Vagina (tissue), 2 donors: Measurements from ENCODE around the gene DISP1. TPM values are rescaled to one million over a fixed set of nuclear protein-coding genes. Genes with fewer than 3 reads are reported as not detected.
A peak's percentile ranks its signal among the peaks of the same experiment; 100 is the strongest.
"Not testable (repeated sequence)": the region's sequence is repeated elsewhere in the genome, so short reads cannot be mapped to it uniquely, and the experiment has no call there.

Source experiments
- DNase-seq, 2 donors: peaks; one replicate each; pipeline ENCODE4 v3.0.0-alpha.2; 2017; ENCODE audit errors: extremely low spot score in 2 of 2
- H3K27ac ChIP-seq: fragments of 200-600 bp; sonication (generic); one replicate; pipeline ENCODE4 v1.5.1; 2019
- H3K27me3 ChIP-seq: fragments of 200-600 bp; sonication (generic); one replicate; pipeline ENCODE4 v1.5.1; 2019
- H3K36me3 ChIP-seq, 2 donors: fragments of 200-600 bp; sonication (generic); one replicate each; pipeline ENCODE4 v1.5.1; 2017 to 2019
- H3K4me1 ChIP-seq: fragments of 200-600 bp; sonication (generic); one replicate; pipeline ENCODE4 v1.5.1; 2019
- H3K4me3 ChIP-seq, 2 donors: fragments of 200-600 bp; sonication (generic); 1 replicate in 1 of 2; 2 replicates in 1 of 2; pipeline ENCODE4 v1.5.1; 2016 to 2019
- H3K9me3 ChIP-seq: fragments of 200-600 bp; sonication (generic); one replicate; pipeline ENCODE4 v1.5.1; 2019
- CTCF ChIP-seq, 3 experiments: fragments of 450-650 bp in 2 of 3; fragments of 200-600 bp in 1 of 3; sonication (generic) in 1 of 3; IDR thresholded peaks; one replicate each; pipeline ENCODE4 v1.5.1; 2017 to 2019; ENCODE audit warnings: antibody characterized with exemption in 3 of 3, mild to moderate bottlenecking in 2 of 3, moderate library complexity in 2 of 3
- POLR2A ChIP-seq, 2 donors: fragments of 450-650 bp; IDR thresholded peaks; one replicate each; pipeline ENCODE4 v1.6.1; 2017; ENCODE audit warnings: antibody characterized with exemption in 2 of 2, mild to moderate bottlenecking in 2 of 2, moderate library complexity in 2 of 2
- POLR2AphosphoS5 ChIP-seq, 2 donors: sonication (generic); formaldehyde crosslinking; IDR thresholded peaks; one replicate each; pipeline ENCODE4 v1.9.0; 2017; ENCODE audit warnings: antibody characterized with exemption in 2 of 2, mild to moderate bottlenecking in 2 of 2, low read depth in 1 of 2; ENCODE audit not compliant: insufficient read depth in 1 of 2
- intact Hi-C: fragments of 100-400 bp; cut with DNase I; formaldehyde crosslinking; loops from one replicate; pipeline ENCODE4 v1.15.1; 2023
- total RNA-seq: library from RNA; depleted of rRNA; stranded (reverse); fragments of >200 nt; gene quantifications from one replicate; pipeline ENCODE4 v1.2.3, GENCODE V29; 2016

The DISP1 gene
- total RNA-seq, 1 donor from 2014 or later = 8.3 TPM

- Histone ChIP-seq H3K36me3 (no peaks in the 10 kb centered on the region), H3K4me3 (no peak overlapping the region), H3K4me1 (peaks cover 8% of the 10 kb centered on the region), H3K27ac (no peak overlapping the region), H3K27me3 (no peaks in the 10 kb centered on the region), H3K9me3 (no peaks in the 10 kb centered on the region)
- intact Hi-C loops = no loop called here
- DNase-seq = no peak
- TF ChIP-seq POLR2A (IDR thresholded peaks at IDR 0.05) = no peak
- TF ChIP-seq POLR2AphosphoS5 (IDR thresholded peaks at IDR 0.05; ENCODE audit: insufficient read depth in 1 of 2, low read depth in 1 of 2) = peak in 1 of 2 donors; percentile 48
Measured at GRCh38 chr1:222829868-222830267, 15.0 kb downstream of the DISP1 start.

- H3K4me3 ChIP-seq = no peak overlapping the region
- H3K27me3 ChIP-seq = no peaks in the 10 kb centered on the region
- no peaks in the 10 kb centered on the region for H3K36me3 ChIP-seq
- intact Hi-C loops = no loop called here
- no peak for TF ChIP-seq POLR2A (IDR thresholded peaks at IDR 0.05)
- no peaks in the 10 kb centered on the region for H3K9me3 ChIP-seq
- peaks cover 5% of the 10 kb centered on the region for H3K4me1 ChIP-seq
- no peak overlapping the region for H3K27ac ChIP-seq
- no peak for DNase-seq
Measured at GRCh38 chr1:222833356-222833876, 18.6 kb downstream of the DISP1 start.

GRCh38 chr1:222843469-222844410, 28.9 kb downstream of the DISP1 start:
- no peak for TF ChIP-seq CTCF (IDR thresholded peaks at IDR 0.05)
- TF ChIP-seq POLR2A (IDR thresholded peaks at IDR 0.05) = no peak
- no peak for TF ChIP-seq POLR2AphosphoS5 (IDR thresholded peaks at IDR 0.05; ENCODE audit: insufficient read depth in 1 of 2, low read depth in 1 of 2)
- intact Hi-C loops = no loop called here
- no peak overlapping the region for H3K27ac ChIP-seq

GRCh38 chr1:222844411-222844779, 29.6 kb downstream of the DISP1 start:
- Histone ChIP-seq H3K9me3 (no peaks in the 10 kb centered on the region), H3K27me3 (no peaks in the 10 kb centered on the region), H3K27ac (no peak overlapping the region), H3K4me1 (peaks cover 5% of the 10 kb centered on the region), H3K36me3 (no peaks in the 10 kb centered on the region), H3K4me3 (peak overlapping the region in 1 of 2 donors; percentile 9)
- intact Hi-C loops = no loop called here
- TF ChIP-seq POLR2A (IDR thresholded peaks at IDR 0.05) (no peak), CTCF (IDR thresholded peaks at IDR 0.05) (no peak), POLR2AphosphoS5 (IDR thresholded peaks at IDR 0.05; ENCODE audit: insufficient read depth in 1 of 2, low read depth in 1 of 2) (no peak)
- no peak for DNase-seq

More at GRCh38 chr1:222843469-222844410, 28.9 kb downstream of the DISP1 start:
- H3K4me3 ChIP-seq = peak overlapping the region in 1 of 2 donors; percentile 9
- no peaks in the 10 kb centered on the region for H3K9me3 ChIP-seq
- no peaks in the 10 kb centered on the region for H3K27me3 ChIP-seq
- H3K4me1 ChIP-seq = peaks cover 5% of the 10 kb centered on the region
- no peak for DNase-seq
- no peaks in the 10 kb centered on the region for H3K36me3 ChIP-seq

- no peak for DNase-seq
- peaks cover 5% of the 10 kb centered on the region for H3K4me1 ChIP-seq
- H3K27me3 ChIP-seq = no peaks in the 10 kb centered on the region
- no peaks in the 10 kb centered on the region for H3K9me3 ChIP-seq
- TF ChIP-seq POLR2AphosphoS5 (IDR thresholded peaks at IDR 0.05; ENCODE audit: insufficient read depth in 1 of 2, low read depth in 1 of 2) (no peak), POLR2A (IDR thresholded peaks at IDR 0.05) (no peak), CTCF (IDR thresholded peaks at IDR 0.05) (no peak)
- no peaks in the 10 kb centered on the region for H3K36me3 ChIP-seq
- no peak overlapping the region for H3K27ac ChIP-seq
- H3K4me3 ChIP-seq = no peak overlapping the region
- intact Hi-C loops = no loop called here
Measured at GRCh38 chr1:222845763-222846162, 30.9 kb downstream of the DISP1 start.

DNA sequence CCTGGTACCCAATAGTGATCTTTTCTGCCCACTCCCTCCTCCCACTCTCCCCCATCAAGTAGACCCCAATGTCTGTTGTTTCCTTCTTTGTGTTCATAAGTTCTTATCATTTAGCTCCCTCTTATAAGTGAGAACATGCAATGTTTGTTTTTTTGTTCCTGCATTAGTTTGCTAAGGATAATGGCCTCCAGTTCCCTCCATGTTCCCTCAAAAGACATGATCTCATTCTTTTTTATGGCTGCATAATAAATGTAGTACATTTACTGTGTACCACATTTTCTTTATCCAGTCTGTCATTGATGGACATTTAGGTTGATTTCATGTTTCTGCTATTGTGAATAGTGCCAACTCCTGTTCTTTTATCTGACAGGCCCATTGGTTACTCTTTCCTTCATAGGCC, 35.7 kb downstream of the DISP1 start:
- DNase-seq, H3K4me3 ChIP-seq, intact Hi-C loops, H3K4me1 ChIP-seq, H3K27me3 ChIP-seq, H3K27ac ChIP-seq, H3K36me3 ChIP-seq, H3K9me3 ChIP-seq: not testable (repeated sequence)
